Measurements from ENCODE around the gene TECPR1. TPM values are rescaled to one million over a fixed set of nuclear protein-coding genes. Genes with fewer than 3 reads are reported as not detected.

The TECPR1 gene
- total and polyA plus RNA-seq, 4 donors, result 16.7 to 73.6 (median 31.8) TPM

DNA sequence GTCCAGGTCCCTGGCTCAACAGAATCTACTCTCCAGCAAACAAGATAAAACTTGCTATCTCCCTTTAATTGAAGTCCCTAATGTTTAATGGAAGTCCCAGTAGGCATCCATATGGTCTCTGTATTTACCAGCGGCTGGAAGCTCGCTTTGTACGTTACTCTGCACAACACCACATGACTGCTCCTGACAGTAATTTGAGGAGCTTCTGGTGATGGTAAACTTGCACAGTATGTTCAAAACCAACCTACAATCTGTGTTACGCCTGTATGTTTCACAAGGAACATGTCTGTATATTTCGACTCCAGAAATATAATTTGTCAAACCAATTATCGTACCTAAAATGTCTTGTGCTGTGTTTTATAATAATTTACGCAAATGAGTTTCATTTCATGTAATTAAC is 4.4 kb upstream of the TECPR1 start:
- 98% methylated on average over 7 of the region's 7 CpGs for WGBS, 2 donors
- peaks cover 0 to 11% (median 2%) of the 10 kb centered on the region in 5 donors for H3K4me1 ChIP-seq (ENCODE audit: control insufficient read depth in 5 of 5, insufficient read depth in 5 of 5, low read length in 5 of 5)
- H3K36me3 ChIP-seq (ENCODE audit: control insufficient read depth in 4 of 4, insufficient read depth in 4 of 4, low read length in 4 of 4), result peaks cover 0 to 10% (median 1%) of the 10 kb centered on the region in 4 donors
- H3K27ac ChIP-seq (ENCODE audit: low read depth in 1 of 2, low read length in 1 of 2), result no peak overlapping the region
- H3K9me3 ChIP-seq (ENCODE audit: control insufficient read depth in 4 of 4, insufficient read depth in 3 of 4, low read length in 3 of 4), result no peaks in the 10 kb centered on the region
- no peaks in the 10 kb centered on the region for H3K27me3 ChIP-seq (ENCODE audit: control insufficient read depth in 3 of 3, insufficient read depth in 3 of 3, low read length in 2 of 3)
- no peak for ATAC-seq (ENCODE audit: insufficient read depth, low FRiP score)
- no peak for DNase-seq
- no peak overlapping the region for H3K9ac ChIP-seq (ENCODE audit: insufficient read depth in 1 of 2, low read length in 2 of 2)
- H3K4me3 ChIP-seq, result no peak overlapping the region
- TF ChIP-seq, protein P1, sequence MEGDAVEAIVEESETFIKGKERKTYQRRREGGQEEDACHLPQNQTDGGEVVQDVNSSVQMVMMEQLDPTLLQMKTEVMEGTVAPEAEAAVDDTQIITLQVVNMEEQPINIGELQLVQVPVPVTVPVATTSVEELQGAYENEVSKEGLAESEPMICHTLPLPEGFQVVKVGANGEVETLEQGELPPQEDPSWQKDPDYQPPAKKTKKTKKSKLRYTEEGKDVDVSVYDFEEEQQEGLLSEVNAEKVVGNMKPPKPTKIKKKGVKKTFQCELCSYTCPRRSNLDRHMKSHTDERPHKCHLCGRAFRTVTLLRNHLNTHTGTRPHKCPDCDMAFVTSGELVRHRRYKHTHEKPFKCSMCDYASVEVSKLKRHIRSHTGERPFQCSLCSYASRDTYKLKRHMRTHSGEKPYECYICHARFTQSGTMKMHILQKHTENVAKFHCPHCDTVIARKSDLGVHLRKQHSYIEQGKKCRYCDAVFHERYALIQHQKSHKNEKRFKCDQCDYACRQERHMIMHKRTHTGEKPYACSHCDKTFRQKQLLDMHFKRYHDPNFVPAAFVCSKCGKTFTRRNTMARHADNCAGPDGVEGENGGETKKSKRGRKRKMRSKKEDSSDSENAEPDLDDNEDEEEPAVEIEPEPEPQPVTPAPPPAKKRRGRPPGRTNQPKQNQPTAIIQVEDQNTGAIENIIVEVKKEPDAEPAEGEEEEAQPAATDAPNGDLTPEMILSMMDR (IDR thresholded peaks at IDR 0.05; ENCODE audit: control extremely low read depth, extremely low read depth), result no peak

DNA sequence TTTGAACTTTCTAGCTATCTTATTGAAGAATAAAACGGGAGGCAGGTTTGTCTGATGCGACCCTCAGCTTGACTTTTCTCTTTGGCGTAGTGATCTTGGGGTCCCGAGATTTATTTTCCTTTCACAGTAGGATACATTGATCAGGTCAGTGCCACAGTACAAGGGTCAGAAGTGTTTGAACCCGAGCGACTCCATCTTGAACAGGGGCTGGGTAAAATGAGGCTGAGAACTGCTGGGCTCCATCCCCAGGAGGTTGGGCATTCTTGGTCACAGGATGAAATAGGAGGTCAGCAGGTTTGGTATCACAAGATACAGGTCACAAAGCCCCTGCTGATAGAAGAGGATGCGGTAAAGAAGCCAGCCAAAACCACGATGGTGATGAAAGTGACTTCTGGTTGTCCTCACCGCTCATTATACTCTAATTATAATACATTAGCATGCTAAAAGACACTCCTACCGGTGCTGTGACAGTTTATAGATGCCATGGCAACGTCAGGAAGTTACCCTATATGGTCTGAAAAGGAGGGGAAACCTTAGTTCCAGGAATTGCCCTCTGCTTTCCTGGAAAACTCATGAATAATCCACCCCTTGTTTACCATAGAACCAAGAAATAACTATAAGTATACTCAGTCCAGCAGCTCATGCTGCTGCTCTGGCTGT is 3.0 kb upstream of the TECPR1 start:
- peaks cover 0 to 18% (median 5%) of the 10 kb centered on the region in 5 donors for H3K4me1 ChIP-seq (ENCODE audit: control insufficient read depth in 5 of 5, insufficient read depth in 5 of 5, low read length in 5 of 5)

DNA sequence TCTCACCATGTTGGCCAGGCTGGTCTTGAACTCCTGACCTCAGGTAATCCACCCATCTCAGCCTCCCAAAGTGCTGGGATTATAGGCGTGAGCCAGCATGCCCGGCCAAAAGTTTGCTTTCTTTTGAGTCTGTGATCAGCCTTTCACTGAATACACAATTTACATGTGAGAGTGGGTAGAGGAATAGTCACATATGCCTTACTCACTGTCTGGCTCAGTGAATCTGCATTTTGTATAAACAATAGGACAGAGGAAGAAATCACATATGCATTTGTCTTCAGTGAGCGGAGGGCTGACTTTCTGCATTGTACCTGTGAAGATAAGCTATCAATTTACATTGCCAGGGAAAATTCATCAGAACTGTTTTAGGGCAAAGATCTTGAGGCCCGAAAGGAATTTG is 2.5 kb upstream of the TECPR1 start:
- Histone ChIP-seq H3K27ac (ENCODE audit: low read depth in 1 of 2, low read length in 1 of 2) (no peak overlapping the region), H3K9me3 (ENCODE audit: control insufficient read depth in 4 of 4, insufficient read depth in 3 of 4, low read length in 3 of 4) (no peaks in the 10 kb centered on the region), H3K4me1 (ENCODE audit: control insufficient read depth in 5 of 5, insufficient read depth in 5 of 5, low read length in 5 of 5) (peaks cover 0 to 18% (median 5%) of the 10 kb centered on the region in 5 donors), H3K9ac (ENCODE audit: insufficient read depth in 1 of 2, low read length in 2 of 2) (no peak overlapping the region), H3K36me3 (ENCODE audit: control insufficient read depth in 4 of 4, insufficient read depth in 4 of 4, low read length in 4 of 4) (peaks cover 0 to 7% (median 0%) of the 10 kb centered on the region in 4 donors), H3K4me3 (no peak overlapping the region), H3K27me3 (ENCODE audit: control insufficient read depth in 3 of 3, insufficient read depth in 3 of 3, low read length in 2 of 3) (no peaks in the 10 kb centered on the region)
- no peak for ATAC-seq (ENCODE audit: insufficient read depth, low FRiP score)
- TF ChIP-seq, protein P1 (IDR thresholded peaks at IDR 0.05; ENCODE audit: control extremely low read depth, extremely low read depth), result no peak
- 94 to 96% methylated on average over 4 of the region's 4 CpGs for WGBS, 2 donors
- no peak for DNase-seq

More for the DNA sequence above, 3.0 kb upstream of the TECPR1 start:
- Histone ChIP-seq H3K27ac (ENCODE audit: low read depth in 1 of 2, low read length in 1 of 2) (no peak overlapping the region), H3K27me3 (ENCODE audit: control insufficient read depth in 3 of 3, insufficient read depth in 3 of 3, low read length in 2 of 3) (no peaks in the 10 kb centered on the region), H3K9me3 (ENCODE audit: control insufficient read depth in 4 of 4, insufficient read depth in 3 of 4, low read length in 3 of 4) (no peaks in the 10 kb centered on the region), H3K4me3 (no peak overlapping the region), H3K36me3 (ENCODE audit: control insufficient read depth in 4 of 4, insufficient read depth in 4 of 4, low read length in 4 of 4) (peaks cover 0 to 7% (median 0%) of the 10 kb centered on the region in 4 donors), H3K9ac (ENCODE audit: insufficient read depth in 1 of 2, low read length in 2 of 2) (no peak overlapping the region)
- 79 to 82% methylated on average over 11 of the region's 11 CpGs for WGBS, 2 donors
- ATAC-seq (ENCODE audit: insufficient read depth, low FRiP score), result no peak
- no peak for DNase-seq
- TF ChIP-seq, protein P1 (IDR thresholded peaks at IDR 0.05; ENCODE audit: control extremely low read depth, extremely low read depth), result no peak
